ENCODE results near the gene AP5B1.
A peak's percentile ranks its signal among the peaks of the same experiment; 100 is the strongest.

AP5B1 gene

GRCh38 chr11:65780770-65781151 lies at the start of gene AP5B1:
Gene AP5B1, minus strand, starts transcription at chr11:65780976. Its CDS starts 385 bp downstream, at chr11:65780591.
- H3K27ac ChIP-seq: peak within 1 kb of the TSS; percentile 92
- TF ChIP-seq CTCF (conservative IDR thresholded peaks at IDR 0.05): no peak

- no peak overlapping the region for H3K27ac ChIP-seq
- TF ChIP-seq CTCF (conservative IDR thresholded peaks at IDR 0.05): no peak
Observed at GRCh38 chr11:65829459-65829858, 48.7 kb upstream of the AP5B1 start.

GRCh38 chr11:65826984-65827735 lies 46.4 kb upstream of the AP5B1 start:
- no peak for TF ChIP-seq CTCF (conservative IDR thresholded peaks at IDR 0.05)
- H3K27ac ChIP-seq: no peak overlapping the region

- peak; percentile 39 for TF ChIP-seq CTCF (conservative IDR thresholded peaks at IDR 0.05)
- H3K27ac ChIP-seq: peak overlapping the region; percentile 89
Observed at GRCh38 chr11:65822776-65823528, 42.2 kb upstream of the AP5B1 start.

- peak overlapping the region; percentile 3; the same call in 1 of the 2 replicates for H3K27ac ChIP-seq
- no peak for TF ChIP-seq CTCF (conservative IDR thresholded peaks at IDR 0.05)
Observed at GRCh38 chr11:65821107-65821506, 40.3 kb upstream of the AP5B1 start.

GRCh38 chr11:65817835-65818680 lies 37.3 kb upstream of the AP5B1 start:
- peak overlapping the region; percentile 96 for H3K27ac ChIP-seq
- peak; percentile 100 for TF ChIP-seq CTCF (conservative IDR thresholded peaks at IDR 0.05)
